ENCODE measurements around the gene FXYD6. TPM values are rescaled to one million over a fixed set of nuclear protein-coding genes. Genes with fewer than 3 reads are reported as not detected.

The FXYD6 gene
- total and polyA plus RNA-seq, 4 donors, result 4.7 to 22.5 (median 12.3) TPM

GRCh38 chr11:117809236-117810055, 67.0 kb downstream of the FXYD6 start:
- H3K36me3 ChIP-seq (ENCODE audit: control insufficient read depth in 4 of 4, insufficient read depth in 3 of 4, low read depth in 1 of 4, low read length in 3 of 4), result no peaks in the 10 kb centered on the region
- H3K27me3 ChIP-seq (ENCODE audit: control insufficient read depth in 4 of 4, insufficient read depth in 4 of 4, low read length in 3 of 4), result no peaks in the 10 kb centered on the region
- H3K4me3 ChIP-seq (ENCODE audit: low read depth in 1 of 3, low read length in 3 of 3), result no peak overlapping the region
- peak; percentile 26 for TF ChIP-seq CTCF (IDR thresholded peaks at IDR 0.05; ENCODE audit: low read depth, low read length, missing input control)
- peak; percentile 58 to 64 for TF ChIP-seq RAD21 (IDR thresholded peaks at IDR 0.05)
- no peak for TF ChIP-seq MAX (IDR thresholded peaks at IDR 0.05)
- no peak for TF ChIP-seq HNF4A (conservative IDR thresholded peaks at IDR 0.05)
- no peaks in the 10 kb centered on the region for H3K4me1 ChIP-seq (ENCODE audit: control insufficient read depth in 4 of 4, insufficient read depth in 4 of 4, low read length in 3 of 4)
- no peak overlapping the region for H3K27ac ChIP-seq (ENCODE audit: low read depth in 1 of 2, low read length in 2 of 2)
- no peak overlapping the region for H3K9ac ChIP-seq (ENCODE audit: low read depth in 1 of 2, low read length in 2 of 2)
- no peaks in the 10 kb centered on the region for H3K9me3 ChIP-seq (ENCODE audit: control insufficient read depth in 4 of 4, low read length in 3 of 4)
- no peak for DNase-seq (ENCODE audit: low spot score)
- 46% methylated on average over 22 of the region's 22 CpGs for WGBS

GRCh38 chr11:117808784-117809183, 67.7 kb downstream of the FXYD6 start:
- no peak for DNase-seq (ENCODE audit: low spot score)
- Histone ChIP-seq H3K36me3 (ENCODE audit: control insufficient read depth in 4 of 4, insufficient read depth in 3 of 4, low read depth in 1 of 4, low read length in 3 of 4) (no peaks in the 10 kb centered on the region), H3K9ac (ENCODE audit: low read depth in 1 of 2, low read length in 2 of 2) (no peak overlapping the region), H3K4me3 (ENCODE audit: low read depth in 1 of 3, low read length in 3 of 3) (no peak overlapping the region), H3K27me3 (ENCODE audit: control insufficient read depth in 4 of 4, insufficient read depth in 4 of 4, low read length in 3 of 4) (no peaks in the 10 kb centered on the region), H3K9me3 (ENCODE audit: control insufficient read depth in 4 of 4, low read length in 3 of 4) (no peaks in the 10 kb centered on the region), H3K4me1 (ENCODE audit: control insufficient read depth in 4 of 4, insufficient read depth in 4 of 4, low read length in 3 of 4) (no peaks in the 10 kb centered on the region), H3K27ac (ENCODE audit: low read depth in 1 of 2, low read length in 2 of 2) (no peak overlapping the region)
- WGBS, result 73% methylated on average over 12 of the region's 12 CpGs
- TF ChIP-seq NR2F2 (IDR thresholded peaks at IDR 0.05), result no peak
- no peak for TF ChIP-seq MAX (IDR thresholded peaks at IDR 0.05)
- TF ChIP-seq GABPA (IDR thresholded peaks at IDR 0.05 in 1 of 2, conservative IDR thresholded peaks at IDR 0.05 in 1 of 2), result no peak
- TF ChIP-seq YY1 (IDR thresholded peaks at IDR 0.05), result no peak
- no peak for TF ChIP-seq HNF4G (IDR thresholded peaks at IDR 0.05)
- TF ChIP-seq TAF1 (conservative IDR thresholded peaks at IDR 0.05), result no peak
- TF ChIP-seq RAD21 (IDR thresholded peaks at IDR 0.05), result no peak
- TF ChIP-seq REST (IDR thresholded peaks at IDR 0.05), result no peak
- no peak for TF ChIP-seq ATF3 (IDR thresholded peaks at IDR 0.05)
- TF ChIP-seq RXRA (IDR thresholded peaks at IDR 0.05), result no peak
- no peak for TF ChIP-seq SP1 (IDR thresholded peaks at IDR 0.05)
- TF ChIP-seq FOXA2 (IDR thresholded peaks at IDR 0.05), result no peak
- TF ChIP-seq EGR1 (IDR thresholded peaks at IDR 0.05; ENCODE audit: low read depth in 2 of 2), result no peak
- TF ChIP-seq FOXA1 (IDR thresholded peaks at IDR 0.05), result no peak
- TF ChIP-seq ZBTB33 (IDR thresholded peaks at IDR 0.05), result no peak
- TF ChIP-seq HNF4A (conservative IDR thresholded peaks at IDR 0.05), result no peak
